ENCODE results near the gene OR51V1. TPM values are rescaled to one million over a fixed set of nuclear protein-coding genes. Genes with fewer than 3 reads are reported as not detected.

The OR51V1 gene
- total and polyA plus RNA-seq, 12 donors, result not detected

GRCh38 chr11:5196067-5196466, 4.4 kb downstream of the OR51V1 start:
- intact Hi-C loops (cut with DNase I), result no loop called here
- Histone ChIP-seq H3K4me1 (no peaks in the 10 kb centered on the region), H3K27me3 (no peaks in the 10 kb centered on the region), H3K4me3 (no peak overlapping the region), H3K9me3 (peaks cover 0 to 7% (median 0%) of the 10 kb centered on the region in 11 donors), H3K27ac (no peak overlapping the region), H3K36me3 (no peaks in the 10 kb centered on the region)
- ATAC-seq, result no peak
- no peak for DNase-seq
- TF ChIP-seq CTCF (IDR thresholded peaks at IDR 0.05), result no peak
- WGBS, 2 donors, result 60 to 61% methylated on average over 5 of the region's 5 CpGs

DNA sequence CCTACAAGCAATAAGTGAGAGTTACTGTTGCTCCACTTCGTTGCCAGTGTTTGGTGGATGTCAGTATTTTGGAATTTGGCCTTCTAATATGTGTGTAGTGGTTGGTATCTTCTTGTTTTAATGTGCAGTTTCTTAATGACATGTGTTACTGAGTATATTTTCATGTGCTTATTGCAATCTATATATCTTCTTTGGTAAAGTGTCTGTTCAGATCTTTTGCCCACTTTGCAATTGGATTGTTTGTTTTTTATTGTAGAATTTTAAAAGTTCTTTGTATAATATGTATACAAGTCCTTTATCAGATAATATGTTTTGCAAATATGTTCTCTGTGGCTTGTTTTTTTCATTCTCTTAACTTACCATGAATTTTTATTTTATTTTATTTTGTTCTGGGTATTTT, 7.7 kb downstream of the OR51V1 start:
- ATAC-seq, result no peak
- no peak for TF ChIP-seq CTCF (IDR thresholded peaks at IDR 0.05)
- intact Hi-C loops (cut with DNase I), result no loop called here

DNA sequence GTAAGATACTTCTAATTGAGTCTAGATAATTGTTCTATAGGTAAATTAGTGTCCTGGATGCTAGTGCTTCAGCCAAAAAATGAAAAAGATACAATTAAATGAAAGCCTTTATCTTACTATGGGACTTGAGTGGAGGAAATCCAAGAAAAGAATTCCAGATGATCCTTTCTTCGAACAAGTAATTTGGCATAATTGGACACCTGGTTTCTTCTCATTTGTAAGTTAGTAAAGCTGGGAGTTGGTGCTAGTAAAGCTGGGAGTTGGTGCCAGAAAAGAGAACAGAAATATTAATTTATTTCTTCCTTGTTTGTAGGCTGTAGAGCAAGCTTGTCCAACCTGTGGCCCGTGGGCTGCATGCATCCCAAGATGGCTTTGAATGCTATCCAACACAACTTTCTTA, 12.3 kb downstream of the OR51V1 start:
- H3K27me3 ChIP-seq, result no peaks in the 10 kb centered on the region
- H3K27ac ChIP-seq, result no peak overlapping the region
- H3K4me1 ChIP-seq, result no peaks in the 10 kb centered on the region
- no peaks in the 10 kb centered on the region for H3K36me3 ChIP-seq
- ATAC-seq, result no peak
- H3K9me3 ChIP-seq, result peaks cover 0 to 8% (median 0%) of the 10 kb centered on the region in 11 donors
- no peak for TF ChIP-seq CTCF (IDR thresholded peaks at IDR 0.05)
- 81 to 90% methylated on average over 2 of the region's 2 CpGs for WGBS, 2 donors
- intact Hi-C loops (cut with DNase I), result no loop called here
- no peak for DNase-seq
- H3K4me3 ChIP-seq, result no peak overlapping the region

More for the DNA sequence above, 7.7 kb downstream of the OR51V1 start:
- no peak overlapping the region for H3K4me3 ChIP-seq
- no peaks in the 10 kb centered on the region for H3K27me3 ChIP-seq
- H3K9me3 ChIP-seq, result peaks cover 0 to 8% (median 0%) of the 10 kb centered on the region in 11 donors
- no peak overlapping the region for H3K27ac ChIP-seq
- H3K4me1 ChIP-seq, result no peaks in the 10 kb centered on the region
- WGBS, 2 donors, result 0 to 30% methylated on average over 1 of the region's 1 CpG
- no peak for DNase-seq
- H3K36me3 ChIP-seq, result no peaks in the 10 kb centered on the region

DNA sequence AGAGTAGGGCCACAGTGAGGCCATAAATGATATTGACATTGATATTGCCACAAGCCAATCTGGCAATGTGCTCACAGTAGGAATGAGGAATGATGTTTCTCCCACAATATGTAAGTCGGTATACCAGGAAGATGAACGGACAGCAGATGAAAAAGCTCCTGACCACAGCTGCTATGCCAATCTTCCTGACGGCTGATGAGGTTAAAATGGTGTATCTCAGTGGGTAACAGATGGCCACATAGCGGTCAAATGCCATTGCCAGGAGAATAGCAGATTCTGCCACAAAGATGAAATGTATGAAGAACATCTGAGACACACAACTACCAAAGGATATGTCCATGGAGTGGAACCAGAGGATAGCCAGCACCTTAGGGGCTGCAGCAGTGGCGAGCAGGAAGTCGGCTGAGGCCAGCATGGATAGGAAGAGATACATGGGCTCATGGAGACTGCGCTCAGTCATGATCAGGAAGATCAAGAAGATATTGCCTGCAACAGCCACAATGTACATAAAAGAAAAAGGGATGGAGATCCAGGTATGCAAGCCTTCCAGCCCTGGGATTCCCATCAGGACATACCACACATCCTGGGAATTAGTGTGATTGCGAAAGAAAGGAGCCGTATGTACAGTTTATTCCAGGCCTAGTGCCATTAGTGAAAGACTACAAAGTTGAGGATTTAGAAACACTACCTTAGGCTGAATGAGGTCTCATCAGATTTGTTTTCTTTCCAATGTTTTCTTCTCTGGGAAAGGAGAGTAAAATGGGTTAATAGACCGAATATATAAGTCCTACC, 22.2 kb downstream of the OR51V1 start:
- WGBS, 2 donors, result 79 to 80% methylated on average over 10 of the region's 10 CpGs
- DNase-seq (no peak), ATAC-seq (no peak)
- no peak overlapping the region for H3K4me3 ChIP-seq
- TF ChIP-seq CTCF (IDR thresholded peaks at IDR 0.05), result no peak
- peaks cover 0 to 3% (median 0%) of the 10 kb centered on the region in 7 donors for H3K27me3 ChIP-seq
- intact Hi-C loops (cut with DNase I), result loop anchor here in 1 of 10 donors (10.0 kb wide), 1 partner anchor 787 kb away; the partner anchor contains the start of gene OR56A5
- H3K27ac ChIP-seq, result no peak overlapping the region
- H3K9me3 ChIP-seq, result peaks cover 0 to 4% (median 0%) of the 10 kb centered on the region in 11 donors
- no peaks in the 10 kb centered on the region for H3K36me3 ChIP-seq
- no peaks in the 10 kb centered on the region for H3K4me1 ChIP-seq
